ENCODE data around the gene RAD51B.

- TF ChIP-seq CTCF (conservative IDR thresholded peaks at IDR 0.05) (no peak), ZFX (IDR thresholded peaks at IDR 0.05) (no peak)
Observed at GRCh38 chr14:67821121-67821520, 1.5 kb downstream of the RAD51B start.

All from C4-2B (cell line).